Neural progenitor cell (in vitro differentiated cells): ENCODE results near the gene AUTS2. TPM values are rescaled to one million over a fixed set of nuclear protein-coding genes. Genes with fewer than 3 reads are reported as not detected.

Source experiments
- DNase-seq: peaks from one replicate; pipeline ENCODE4 v3.0.0-alpha.2; 2016; ENCODE audit warnings: low spot score
- H2AFZ ChIP-seq: fragments of 200-600 bp; sonication (generic); replicated peaks from 2 replicates; pipeline ENCODE4 v1.6.1; 2016; ENCODE audit warnings: antibody characterized with exemption
- H3F3A ChIP-seq: fragments of 200-600 bp; sonication (generic); 2 replicates; pipeline ENCODE4 v1.6.1; 2016; ENCODE audit warnings: antibody characterized with exemption, low read depth
- H3K27ac ChIP-seq: fragments of 200-600 bp; sonication (generic); 2 replicates; pipeline ENCODE4 v1.5.1; 2016; ENCODE audit warnings: mild to moderate bottlenecking
- H3K27me3 ChIP-seq: fragments of 200-600 bp; sonication (generic); 2 replicates; pipeline ENCODE4 v1.6.1; 2016; ENCODE audit warnings: mild to moderate bottlenecking, moderate library complexity
- H3K36me3 ChIP-seq: fragments of 200-600 bp; sonication (generic); 2 replicates; pipeline ENCODE4 v1.5.1; 2016
- H3K4me1 ChIP-seq: fragments of 200-600 bp; sonication (generic); 2 replicates; pipeline ENCODE4 v1.6.1; 2016; ENCODE audit warnings: mixed run types
- H3K4me2 ChIP-seq: fragments of 200-600 bp; sonication (generic); 2 replicates; pipeline ENCODE4 v1.6.1; 2016
- H3K4me3 ChIP-seq: fragments of 200-600 bp; sonication (generic); 2 replicates; pipeline ENCODE4 v1.5.1; 2016
- H3K79me2 ChIP-seq: fragments of 200-600 bp; sonication (generic); 2 replicates; pipeline ENCODE4 v1.6.1; 2016; ENCODE audit warnings: low read depth
- H3K9ac ChIP-seq: fragments of 200-600 bp; sonication (generic); 2 replicates; pipeline ENCODE4 v1.6.1; 2016
- H3K9me3 ChIP-seq: fragments of 200-600 bp; sonication (generic); 2 replicates; pipeline ENCODE4 v1.5.1; 2016; ENCODE audit warnings: low read depth
- H4K20me1 ChIP-seq: fragments of 200-600 bp; sonication (generic); 2 replicates; pipeline ENCODE4 v1.6.1; 2016; ENCODE audit warnings: low read depth
- H3K27ac Mint-ChIP-seq: 3 replicates; pipeline ENCODE4 v1.8.0; 2021; ENCODE audit warnings: mixed read lengths
- H3K27me3 Mint-ChIP-seq: 2 replicates; pipeline ENCODE4 v1.8.0; 2022; ENCODE audit warnings: low read depth, mild to moderate bottlenecking, inconsistent platforms, moderate library complexity, mixed read lengths; ENCODE audit not compliant: insufficient read depth
- H3K36me3 Mint-ChIP-seq: 3 replicates; pipeline ENCODE4 v1.8.0; 2021; ENCODE audit warnings: mixed read lengths
- H3K4me1 Mint-ChIP-seq: 3 replicates; pipeline ENCODE4 v1.8.0; 2021; ENCODE audit warnings: mixed read lengths
- H3K4me3 Mint-ChIP-seq: 3 replicates; pipeline ENCODE4 v1.8.0; 2021; ENCODE audit warnings: mild to moderate bottlenecking, moderate library complexity, mixed read lengths
- H3K9me3 Mint-ChIP-seq: 3 replicates; pipeline ENCODE4 v1.8.0; 2020; ENCODE audit warnings: mixed read lengths
- CTCF ChIP-seq: fragments of 200-600 bp; sonication (generic); IDR thresholded peaks from 2 replicates; pipeline ENCODE4 v1.5.1; 2017; ENCODE audit warnings: antibody characterized with exemption, mild to moderate bottlenecking
- EZH2 ChIP-seq: fragments of 200-600 bp; sonication (generic); IDR thresholded peaks from 2 replicates; pipeline ENCODE4 v1.6.1; 2017; ENCODE audit warnings: antibody characterized with exemption, mild to moderate bottlenecking, moderate library complexity
- EZH2phosphoT487 ChIP-seq: fragments of 200-600 bp; sonication (generic); IDR thresholded peaks from 2 replicates; pipeline ENCODE4 v1.6.1; 2017; ENCODE audit warnings: antibody characterized with exemption
- total RNA-seq: library from RNA; depleted of rRNA; stranded (reverse); fragments of >200 nt; gene quantifications from 2 replicates; pipeline ENCODE4 v1.2.3, GENCODE V29; 2015; ENCODE audit warnings: low replicate concordance

The AUTS2 gene
- total RNA-seq, 1 donor from 2014 or later, result 50.0 TPM

- DNase-seq, result no peak
- peaks cover 10% of the 10 kb centered on the region for H4K20me1 ChIP-seq
- no peaks in the 10 kb centered on the region for H3K79me2 ChIP-seq
- H3F3A ChIP-seq, result no peaks in the 10 kb centered on the region
- H3K36me3 ChIP-seq, result no peaks in the 10 kb centered on the region
- H2AFZ ChIP-seq, result no peak overlapping the region
- H3K4me3 ChIP-seq, result no peak overlapping the region
- peaks cover 2% of the 10 kb centered on the region for H3K27me3 Mint-ChIP-seq
- H3K9me3 Mint-ChIP-seq, result no peaks in the 10 kb centered on the region
- H3K9me3 ChIP-seq, result no peaks in the 10 kb centered on the region
- H3K4me1 ChIP-seq, result peaks cover 7% of the 10 kb centered on the region
- no peaks in the 10 kb centered on the region for H3K27me3 ChIP-seq
- no peak overlapping the region for H3K27ac Mint-ChIP-seq
- H3K9ac ChIP-seq, result no peak overlapping the region
- TF ChIP-seq CTCF (no peak), EZH2 (no peak), EZH2phosphoT487 (no peak)
- peaks cover 26% of the 10 kb centered on the region for H3K4me1 Mint-ChIP-seq
- H3K36me3 Mint-ChIP-seq, result no peaks in the 10 kb centered on the region
- no peak overlapping the region for H3K27ac ChIP-seq
- H3K4me3 Mint-ChIP-seq, result no peak overlapping the region
- no peak overlapping the region for H3K4me2 ChIP-seq
Observed at GRCh38 chr7:70044525-70044924, 446.2 kb downstream of the AUTS2 start.

GRCh38 chr7:70044981-70045380 is 446.7 kb downstream of the AUTS2 start:
- Histone ChIP-seq H3K4me2 (no peak overlapping the region), H2AFZ (no peak overlapping the region), H3K27ac (no peak overlapping the region), H3K27me3 (no peaks in the 10 kb centered on the region), H3K9me3 (no peaks in the 10 kb centered on the region), H3K4me3 (no peak overlapping the region), H3K9ac (no peak overlapping the region), H3F3A (no peaks in the 10 kb centered on the region), H3K36me3 (no peaks in the 10 kb centered on the region), H3K4me1 (peaks cover 7% of the 10 kb centered on the region), H3K79me2 (no peaks in the 10 kb centered on the region), H4K20me1 (peaks cover 10% of the 10 kb centered on the region)
- Mint-ChIP-seq H3K27ac (no peak overlapping the region), H3K4me3 (no peak overlapping the region), H3K4me1 (peaks cover 23% of the 10 kb centered on the region), H3K36me3 (no peaks in the 10 kb centered on the region), H3K27me3 (peaks cover 2% of the 10 kb centered on the region), H3K9me3 (no peaks in the 10 kb centered on the region)
- no peak for DNase-seq
- TF ChIP-seq EZH2phosphoT487, result no peak
- no peak for TF ChIP-seq CTCF
- no peak for TF ChIP-seq EZH2

- Histone ChIP-seq H4K20me1 (no peaks in the 10 kb centered on the region), H3K27ac (no peak overlapping the region), H3F3A (no peaks in the 10 kb centered on the region), H3K79me2 (no peaks in the 10 kb centered on the region), H3K9ac (no peak overlapping the region), H3K4me3 (no peak overlapping the region), H3K4me1 (no peaks in the 10 kb centered on the region), H3K27me3 (no peaks in the 10 kb centered on the region), H3K4me2 (no peak overlapping the region), H2AFZ (no peak overlapping the region), H3K9me3 (no peaks in the 10 kb centered on the region), H3K36me3 (no peaks in the 10 kb centered on the region)
- Mint-ChIP-seq H3K36me3 (no peaks in the 10 kb centered on the region), H3K27ac (no peak overlapping the region), H3K9me3 (no peaks in the 10 kb centered on the region), H3K4me1 (peaks cover 11% of the 10 kb centered on the region), H3K4me3 (no peak overlapping the region), H3K27me3 (peaks cover 2% of the 10 kb centered on the region)
- TF ChIP-seq CTCF (no peak), EZH2phosphoT487 (no peak), EZH2 (no peak)
- DNase-seq, result no peak
Observed at GRCh38 chr7:70047384-70047783, 449.1 kb downstream of the AUTS2 start.
